ENCODE measurements around the gene ANGPTL2.

- TF ChIP-seq CTCF (IDR thresholded peaks at IDR 0.05) = no peak
- TF ChIP-seq POLR2A (IDR thresholded peaks at IDR 0.05) = no peak
Measured at GRCh38 chr9:127075624-127076372, 46.6 kb downstream of the ANGPTL2 start.
